ENCODE results near the gene EXOSC7.
"Not testable (repeated sequence)": the region's sequence is repeated elsewhere in the genome, so short reads cannot be mapped to it uniquely, and the experiment has no call there.

The EXOSC7 gene

GRCh38 chr3:45024542-45025255 lies 48.7 kb downstream of the EXOSC7 start:
- DNase-seq (ENCODE audit: low read depth) = no peak

GRCh38 chr3:45026038-45026437 lies 50.0 kb downstream of the EXOSC7 start, which contains the start of gene CLEC3B:
Gene CLEC3B, plus strand, starts transcription at chr3:45026303. Its CDS starts 60 bp downstream, at chr3:45026363.
- DNase-seq (ENCODE audit: low read depth) = no peak

DNA sequence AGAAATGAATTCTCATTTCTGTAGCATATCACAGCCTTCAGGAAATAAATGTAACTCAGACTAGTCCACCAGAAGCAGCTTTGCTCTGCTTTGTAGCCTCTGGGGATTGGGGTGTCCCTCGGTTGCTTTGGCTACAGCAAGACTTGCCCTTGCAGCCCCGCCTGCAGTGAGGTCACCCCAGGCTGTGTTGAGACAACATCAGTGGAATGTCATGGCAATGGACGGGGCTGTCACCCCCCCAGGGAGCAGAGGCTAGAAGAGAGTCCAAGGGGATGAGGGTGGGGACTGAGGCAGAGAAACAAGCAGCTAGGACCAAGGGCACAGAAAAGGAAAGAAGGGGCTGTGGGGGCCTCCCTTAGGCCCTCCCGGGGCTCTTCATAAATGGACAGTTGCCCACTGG lies 50.9 kb downstream of the EXOSC7 start:
- DNase-seq (ENCODE audit: low read depth) = no peak

GRCh38 chr3:45027441-45027840 lies 51.4 kb downstream of the EXOSC7 start:
- no peak for DNase-seq (ENCODE audit: low read depth)

DNA sequence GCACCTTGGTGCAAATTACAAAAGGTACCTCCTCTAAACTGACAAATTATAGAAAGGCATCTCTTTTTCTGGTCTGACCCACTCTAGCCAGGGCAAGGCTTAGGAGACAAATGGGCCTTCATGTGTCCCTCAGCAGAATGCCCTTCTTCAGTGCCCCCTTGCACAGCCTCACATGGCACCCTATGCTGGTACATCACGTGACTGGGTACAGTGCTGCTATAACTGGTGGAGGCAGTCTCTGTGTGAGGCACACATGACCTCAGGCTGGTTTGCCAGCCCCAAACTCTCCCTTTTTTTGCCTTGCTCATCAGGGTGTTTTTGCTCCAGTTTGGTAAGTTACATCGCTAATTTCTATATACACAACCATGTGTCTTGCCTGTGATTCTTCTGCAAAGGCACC lies 53.2 kb downstream of the EXOSC7 start:
- no peak for DNase-seq (ENCODE audit: low read depth)

GRCh38 chr3:45029661-45030060 lies 53.6 kb downstream of the EXOSC7 start:
- DNase-seq (ENCODE audit: low read depth) = peak; percentile 31

GRCh38 chr3:45031531-45031930 lies 55.5 kb downstream of the EXOSC7 start:
- no peak for DNase-seq (ENCODE audit: low read depth)

DNA sequence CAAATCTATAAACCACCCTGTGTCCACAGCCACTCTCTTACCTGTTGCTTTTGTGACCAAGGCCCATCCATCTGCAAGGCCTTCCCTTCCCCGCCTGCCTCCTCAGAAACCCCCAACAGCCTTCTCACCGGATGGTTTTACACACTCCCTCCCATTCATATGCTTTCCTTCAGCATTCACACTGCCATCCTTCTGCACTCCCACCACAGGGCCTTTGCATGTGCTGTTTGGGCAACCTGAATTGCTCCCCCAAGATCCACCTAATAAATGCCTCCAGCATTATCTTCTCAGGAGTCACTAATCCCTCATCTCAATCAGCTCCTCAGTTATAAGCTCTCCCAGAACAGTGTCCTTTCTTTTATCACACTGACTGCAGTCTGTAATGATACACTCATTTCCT lies 56.1 kb downstream of the EXOSC7 start:
- no peak for DNase-seq (ENCODE audit: low read depth)

DNA sequence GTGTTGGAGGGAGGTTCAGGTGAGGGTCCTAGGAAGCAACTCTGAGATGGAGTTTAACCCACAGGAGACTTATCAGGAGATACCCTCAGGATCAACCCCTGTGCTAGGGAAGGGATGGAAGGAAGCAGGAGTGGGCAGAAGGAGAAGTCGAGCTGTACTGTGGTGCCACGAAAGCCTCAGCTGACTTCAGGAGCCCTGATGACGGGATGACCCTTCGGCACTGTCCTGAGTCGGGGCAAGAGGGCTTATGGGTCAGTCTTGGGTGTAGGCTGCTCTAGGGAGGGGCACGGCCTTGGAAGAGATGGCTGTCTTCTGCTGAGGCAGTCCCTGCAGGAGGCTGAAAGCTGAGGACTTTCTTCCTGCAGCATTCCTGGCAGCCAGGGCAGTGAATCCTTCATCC lies 57.7 kb downstream of the EXOSC7 start:
- no peak for DNase-seq (ENCODE audit: low read depth)

DNA sequence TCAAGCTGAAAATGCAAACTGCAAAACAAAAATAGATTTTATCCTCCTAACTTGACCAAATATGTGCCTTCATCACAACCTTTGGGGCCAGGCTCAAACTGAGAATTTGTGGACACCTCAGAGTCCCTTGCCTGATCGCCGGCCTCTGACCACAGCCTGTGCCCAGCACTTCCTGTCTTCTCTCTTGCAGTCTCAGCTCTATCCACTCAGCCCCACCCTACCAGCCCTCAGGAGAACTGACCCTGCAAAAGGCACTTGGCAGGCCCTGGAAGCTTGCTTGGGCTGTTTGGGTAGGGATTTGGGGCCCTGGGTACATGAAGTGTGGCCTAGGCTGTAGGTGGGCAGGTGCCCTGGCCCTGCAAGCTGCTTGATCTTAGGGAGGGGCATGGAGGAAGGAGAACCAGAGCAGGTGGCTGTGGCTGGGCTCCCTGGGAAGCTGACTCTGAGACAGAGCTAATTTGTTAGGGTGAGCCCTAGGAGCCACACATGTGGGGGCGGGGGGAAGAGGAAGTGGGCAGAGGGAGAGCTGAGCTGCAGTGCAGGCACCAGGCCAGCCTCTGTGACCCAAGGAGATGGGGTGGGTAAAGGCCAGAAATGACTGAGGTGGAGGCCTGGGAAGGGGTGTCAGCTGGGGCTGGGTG lies 58.7 kb downstream of the EXOSC7 start:
- no peak for DNase-seq (ENCODE audit: low read depth)

DNA sequence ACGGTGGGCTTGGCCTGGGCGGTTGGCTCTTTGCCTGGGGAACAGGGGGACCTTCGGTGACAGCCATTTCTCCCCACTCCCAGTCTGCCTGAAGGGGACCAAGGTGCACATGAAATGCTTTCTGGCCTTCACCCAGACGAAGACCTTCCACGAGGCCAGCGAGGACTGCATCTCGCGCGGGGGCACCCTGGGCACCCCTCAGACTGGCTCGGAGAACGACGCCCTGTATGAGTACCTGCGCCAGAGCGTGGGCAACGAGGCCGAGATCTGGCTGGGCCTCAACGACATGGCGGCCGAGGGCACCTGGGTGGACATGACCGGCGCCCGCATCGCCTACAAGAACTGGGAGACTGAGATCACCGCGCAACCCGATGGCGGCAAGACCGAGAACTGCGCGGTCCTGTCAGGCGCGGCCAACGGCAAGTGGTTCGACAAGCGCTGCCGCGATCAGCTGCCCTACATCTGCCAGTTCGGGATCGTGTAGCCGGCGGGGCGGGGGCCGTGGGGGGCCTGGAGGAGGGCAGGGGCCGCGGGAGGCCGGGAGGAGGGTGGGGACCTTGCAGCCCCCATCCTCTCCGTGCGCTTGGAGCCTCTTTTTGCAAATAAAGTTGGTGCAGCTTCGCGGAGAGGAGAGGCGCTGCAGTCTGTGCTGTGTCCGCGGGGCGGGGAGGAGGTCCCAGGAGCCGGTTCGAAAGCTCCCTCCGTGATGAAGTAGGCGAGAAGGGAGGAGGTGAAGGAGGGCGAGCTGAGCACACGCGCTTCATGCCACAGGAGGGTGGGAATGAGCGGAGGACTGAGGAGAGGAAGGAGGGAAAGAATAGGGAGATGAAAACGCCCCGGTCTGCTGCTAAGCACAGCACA lies 59.6 kb downstream of the EXOSC7 start:
- DNase-seq (ENCODE audit: low read depth) = no peak

- peak; percentile 87 for DNase-seq (ENCODE audit: low read depth)
These were observed 61.8 kb downstream of the EXOSC7 start for GRCh38 chr3:45037720-45038455.

DNA sequence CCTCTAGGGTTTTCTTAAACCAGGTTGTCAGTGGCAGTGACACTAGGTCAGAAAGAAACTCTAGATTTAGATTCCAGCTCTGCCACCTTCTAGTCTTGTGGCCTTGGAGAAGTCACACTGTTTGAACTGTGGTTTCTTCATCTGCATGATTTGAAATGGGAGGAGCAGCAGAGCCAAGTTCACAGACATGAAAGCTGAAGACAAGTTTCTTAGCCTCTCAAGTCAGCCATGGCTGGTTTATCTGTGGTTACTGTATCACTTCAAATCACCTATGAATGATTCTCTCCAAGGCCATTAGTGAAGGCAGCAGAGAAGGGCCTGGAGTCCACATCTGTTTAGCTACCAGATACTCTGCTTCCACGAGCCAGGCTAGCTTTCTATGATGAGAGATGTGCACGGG lies 65.6 kb downstream of the EXOSC7 start:
- DNase-seq (ENCODE audit: low read depth) = peak; percentile 40

- DNase-seq (ENCODE audit: low read depth) = no peak
These were observed 66.1 kb downstream of the EXOSC7 start for GRCh38 chr3:45042162-45042561.

- peak; percentile 71 for DNase-seq (ENCODE audit: low read depth)
These were observed 67.8 kb downstream of the EXOSC7 start for GRCh38 chr3:45043728-45044299.

GRCh38 chr3:45048244-45048643 lies 72.2 kb downstream of the EXOSC7 start:
- DNase-seq (ENCODE audit: low read depth) = no peak

DNA sequence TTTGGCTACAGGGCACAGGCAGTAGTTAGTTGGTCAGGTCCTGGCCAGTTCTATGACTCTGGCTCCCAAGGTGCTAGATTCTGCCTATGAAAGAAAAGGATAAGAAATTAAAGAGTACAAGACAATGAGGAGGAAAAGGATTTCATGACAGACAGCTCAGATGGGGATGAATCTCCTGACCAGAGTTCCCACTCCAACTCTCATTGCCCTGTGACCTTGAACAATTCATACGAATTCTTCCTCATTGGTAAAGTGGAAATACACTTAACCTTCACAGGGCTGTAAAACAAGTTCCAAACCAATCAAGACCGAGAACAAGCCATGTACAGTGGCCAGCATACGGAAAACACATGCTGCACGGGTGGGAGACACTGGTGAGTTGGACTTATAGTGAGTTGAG lies 73.8 kb downstream of the EXOSC7 start:
- DNase-seq (ENCODE audit: low read depth) = no peak

- DNase-seq (ENCODE audit: low read depth) = no peak
These were observed 75.6 kb downstream of the EXOSC7 start for GRCh38 chr3:45051685-45052084.

GRCh38 chr3:45053805-45054195 lies 77.8 kb downstream of the EXOSC7 start:
- not testable (repeated sequence) for DNase-seq (ENCODE audit: low read depth)

DNA sequence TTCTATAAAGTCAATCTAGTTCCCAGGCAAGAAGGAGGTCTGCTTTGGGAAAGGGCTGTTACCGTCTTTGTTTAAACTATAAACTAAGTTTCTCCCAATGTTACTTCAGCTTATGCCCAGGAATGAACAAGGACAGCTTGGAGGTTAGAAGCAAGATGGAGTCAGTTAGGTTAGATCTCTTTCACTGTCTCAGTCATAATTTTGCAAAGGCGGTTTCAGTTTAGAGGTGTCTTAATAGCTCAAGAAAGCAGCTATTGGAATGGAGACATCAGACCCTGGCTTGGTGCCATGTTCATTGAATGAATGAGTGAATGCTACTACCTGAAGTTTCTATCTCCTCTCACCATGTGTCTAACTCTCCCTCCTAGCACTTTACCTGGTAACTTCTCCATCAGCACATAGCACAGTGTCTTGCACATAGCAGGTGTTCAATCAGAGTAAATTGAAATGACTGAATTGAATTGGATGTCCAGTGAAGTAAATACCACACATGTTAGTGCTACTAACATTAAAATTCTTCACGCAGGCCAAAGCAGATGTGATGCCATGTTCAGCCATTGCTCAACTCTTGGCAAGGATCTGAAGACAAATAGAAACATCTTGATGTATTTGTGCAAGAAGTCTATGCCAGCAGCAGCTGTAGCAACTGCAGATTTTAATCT lies 78.3 kb downstream of the EXOSC7 start:
- peak; percentile 88 for DNase-seq (ENCODE audit: low read depth)

DNA sequence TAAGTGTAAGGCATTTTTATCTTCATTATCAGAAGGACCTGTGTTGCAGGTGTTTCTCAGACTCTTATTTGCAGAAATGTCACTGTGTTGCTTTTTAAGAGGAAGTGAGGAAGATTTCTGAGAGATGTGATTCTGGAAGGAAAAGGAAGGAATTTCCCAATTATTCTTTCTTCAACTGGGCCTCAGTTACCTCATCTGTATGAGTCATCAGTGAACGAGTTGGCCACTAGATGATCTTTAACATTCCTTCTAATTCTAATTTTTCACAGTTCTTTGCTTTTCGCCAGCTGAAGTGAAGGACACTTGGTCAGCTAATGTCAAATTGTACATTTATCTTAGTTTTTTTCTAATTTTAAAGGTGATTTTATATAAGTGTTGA lies 79.0 kb downstream of the EXOSC7 start:
- peak; percentile 73 for DNase-seq (ENCODE audit: low read depth)

Data from amniotic epithelial cell (primary cell).